A673 (cell line): Measurements from ENCODE around the gene CUBN. TPM values are rescaled to one million over a fixed set of nuclear protein-coding genes. Genes with fewer than 3 reads are reported as not detected.

Experiments used
- BruUV-seq: library from RNA; stranded (reverse); fragments of 400-500 nt; replicated peaks from 2 replicates; lab custom pipeline; 2021; lab: Mats Ljungman, UMichigan
- CTCF ChIA-PET: fragments of 300-600 bp; sonication (Branson Sonifier 250); formaldehyde crosslinking; loops from one replicate; lab custom pipeline; 2022; ENCODE audit warnings: antibody characterized with exemption; lab: Charles Lee
- POLR2A ChIA-PET: fragments of 300-600 bp; sonication (Branson Sonifier 250); formaldehyde crosslinking; loops from one replicate; lab custom pipeline; 2022; ENCODE audit warnings: antibody characterized with exemption; ENCODE audit not compliant: low non-redundant PET; lab: Charles Lee
- DNase-seq: peaks from one replicate; pipeline ENCODE4 v3.0.0-alpha.2; 2015; ENCODE audit warnings: low spot score
- H3K27ac ChIP-seq: fragments of 200-600 bp; sonication (generic); 2 replicates; pipeline ENCODE4 v1.5.1; 2016; ENCODE audit warnings: mixed run types, low read depth, mild to moderate bottlenecking, mixed read lengths, antibody characterized with exemption, low read length; ENCODE audit not compliant: poor library complexity, severe bottlenecking
- H3K27me3 ChIP-seq: fragments of 200-600 bp; sonication (generic); replicated peaks from 2 replicates; pipeline ENCODE4 v1.6.1; 2017; ENCODE audit warnings: mixed run types, low read depth, mild to moderate bottlenecking, mixed read lengths, antibody characterized with exemption, low read length; ENCODE audit not compliant: insufficient read depth, poor library complexity
- H3K36me3 ChIP-seq: fragments of 200-600 bp; sonication (generic); 2 replicates; pipeline ENCODE4 v1.6.1; 2016; ENCODE audit warnings: mixed run types, mild to moderate bottlenecking, mixed read lengths, antibody characterized with exemption, low read length; ENCODE audit not compliant: insufficient read depth, poor library complexity, severe bottlenecking
- H3K4me1 ChIP-seq: fragments of 200-600 bp; sonication (generic); 2 replicates; pipeline ENCODE4 v1.6.1; 2017; ENCODE audit warnings: mixed run types, mild to moderate bottlenecking, mixed read lengths, antibody characterized with exemption, low read length; ENCODE audit not compliant: insufficient read depth, poor library complexity, severe bottlenecking
- H3K4me3 ChIP-seq: fragments of 200-600 bp; sonication (generic); 2 replicates; pipeline ENCODE4 v1.5.1; 2016; ENCODE audit warnings: low read depth, mixed run types, mild to moderate bottlenecking, mixed read lengths, low read length; ENCODE audit not compliant: poor library complexity, severe bottlenecking
- H3K9me3 ChIP-seq: fragments of 200-600 bp; sonication (generic); 2 replicates; pipeline ENCODE4 v1.6.1; 2016; ENCODE audit warnings: mixed run types, low read depth, mild to moderate bottlenecking, mixed read lengths, antibody characterized with exemption, low read length; ENCODE audit not compliant: poor library complexity, severe bottlenecking
- CTCF ChIP-seq: fragments of 300-800, 200-600 bp; sonication (generic); conservative IDR thresholded peaks from 2 replicates; pipeline ENCODE4 v1.5.1; 2017; ENCODE audit warnings: low read depth, mild to moderate bottlenecking, antibody characterized with exemption, low read length, moderate library complexity, mixed read lengths
- EZH2 ChIP-seq: fragments of 200-600 bp; sonication (generic); IDR thresholded peaks from 2 replicates; pipeline ENCODE4 v1.6.1; 2017; ENCODE audit warnings: borderline replicate concordance, low read depth, mild to moderate bottlenecking, mixed read lengths, antibody characterized with exemption, low read length; ENCODE audit not compliant: poor library complexity, severe bottlenecking
- intact Hi-C: fragments of 100-400 bp; cut with micrococcal nuclease; formaldehyde crosslinking; loops from one replicate; pipeline ENCODE4 v1.10.0; 2022; ENCODE audit not compliant: unreplicated experiment
- total RNA-seq: library from RNA; stranded (reverse); gene quantifications from 2 replicates; pipeline ENCODE4 v1.2.3, GENCODE V29; 2021

Gene CUBN
- total RNA-seq, 1 experiment from 2014 or later = 3.4 TPM

GRCh38 chr10:16803464-16803863 is 326.1 kb downstream of the CUBN start:
- DNase-seq = no peak
- H3K36me3 ChIP-seq = no peaks in the 10 kb centered on the region
- H3K4me3 ChIP-seq = no peak overlapping the region
- TF ChIP-seq CTCF (no peak), EZH2 (no peak)
- H3K9me3 ChIP-seq = no peaks in the 10 kb centered on the region
- POLR2A ChIA-PET = no interaction called here
- no peak overlapping the region for H3K27ac ChIP-seq
- no peaks in the 10 kb centered on the region for H3K27me3 ChIP-seq
- no TSS peak for BruUV-seq
- CTCF ChIA-PET = no interaction called here
- intact Hi-C loops = loop anchor here (10.0 kb wide), 1 partner anchor 919 kb away; no protein-coding TSS in a partner anchor
- no peaks in the 10 kb centered on the region for H3K4me1 ChIP-seq

GRCh38 chr10:16799621-16800020 is 330.0 kb downstream of the CUBN start:
- Histone ChIP-seq H3K27ac (no peak overlapping the region), H3K4me3 (no peak overlapping the region), H3K9me3 (no peaks in the 10 kb centered on the region), H3K27me3 (no peaks in the 10 kb centered on the region), H3K4me1 (no peaks in the 10 kb centered on the region), H3K36me3 (no peaks in the 10 kb centered on the region)
- intact Hi-C loops = loop anchor here (10.0 kb wide), 1 partner anchor 915 kb away; no protein-coding TSS in a partner anchor
- no peak for DNase-seq
- TF ChIP-seq EZH2 (no peak), CTCF (no peak)
- ChIA-PET CTCF (no interaction called here), POLR2A (interaction anchor here (0.7 kb wide), 1 partner anchor 9 kb away, joined by 5 read pairs; no protein-coding TSS in a partner anchor)
- no TSS peak for BruUV-seq

- TF ChIP-seq CTCF (no peak), EZH2 (no peak)
- intact Hi-C loops = no loop called here
- CTCF ChIA-PET = no interaction called here
- Histone ChIP-seq H3K27me3 (no peaks in the 10 kb centered on the region), H3K27ac (no peak overlapping the region), H3K4me1 (no peaks in the 10 kb centered on the region), H3K4me3 (no peak overlapping the region), H3K36me3 (no peaks in the 10 kb centered on the region), H3K9me3 (no peaks in the 10 kb centered on the region)
- DNase-seq = no peak
- POLR2A ChIA-PET = no interaction called here
- BruUV-seq = no TSS peak
These were observed 331.0 kb downstream of the CUBN start for GRCh38 chr10:16798571-16798970.
